DOHH2 (cell line): ENCODE data around the gene LAMA3.

Source experiments
- CTCF ChIP-seq: fragments of 200-600 bp; sonication (generic); IDR thresholded peaks from one replicate; pipeline ENCODE4 v1.5.1; 2014; ENCODE audit warnings: antibody characterized with exemption, mild to moderate bottlenecking, low read depth, low read length; ENCODE audit not compliant: poor library complexity, severe bottlenecking
- EZH2phosphoT487 ChIP-seq: fragments of 200-600 bp; sonication (generic); IDR thresholded peaks from 2 replicates; pipeline ENCODE4 v1.6.1; 2017; ENCODE audit warnings: borderline replicate concordance, mild to moderate bottlenecking, antibody characterized with exemption, low read length, moderate library complexity, mixed read lengths

GRCh38 chr18:23934863-23935262 lies 245.6 kb downstream of the LAMA3 start:
- TF ChIP-seq CTCF (no peak), EZH2phosphoT487 (no peak)
